T-helper 2 cell treated with Interferon-gamma antibody and Interleukin-4, amounts not matched to agents 5 μg/mL and 100 μg/mL, for 36 hours (primary cell): ENCODE data around the gene IL17REL.

ENCODE experiments used
- DNase-seq: peaks from one replicate; pipeline ENCODE4 v3.0.0; 2021; ENCODE audit warnings: low spot score
- H3K27ac Mint-ChIP-seq: one replicate; pipeline ENCODE4 v1.8.0; 2021; ENCODE audit warnings: mild to moderate bottlenecking, mixed read lengths
- H3K27me3 Mint-ChIP-seq: one replicate; pipeline ENCODE4 v1.8.0; 2021; ENCODE audit warnings: low read depth, mixed read lengths
- H3K36me3 Mint-ChIP-seq: one replicate; pipeline ENCODE4 v1.8.0; 2021; ENCODE audit warnings: low read depth, mixed read lengths
- H3K4me1 Mint-ChIP-seq: one replicate; pipeline ENCODE4 v1.8.0; 2021; ENCODE audit warnings: low read depth, mixed read lengths
- H3K4me3 Mint-ChIP-seq: one replicate; pipeline ENCODE4 v1.8.0; 2022; ENCODE audit warnings: mild to moderate bottlenecking, moderate library complexity, mixed read lengths
- H3K9me3 Mint-ChIP-seq: one replicate; pipeline ENCODE4 v1.8.0; 2021; ENCODE audit warnings: mixed read lengths

Gene IL17REL

DNA sequence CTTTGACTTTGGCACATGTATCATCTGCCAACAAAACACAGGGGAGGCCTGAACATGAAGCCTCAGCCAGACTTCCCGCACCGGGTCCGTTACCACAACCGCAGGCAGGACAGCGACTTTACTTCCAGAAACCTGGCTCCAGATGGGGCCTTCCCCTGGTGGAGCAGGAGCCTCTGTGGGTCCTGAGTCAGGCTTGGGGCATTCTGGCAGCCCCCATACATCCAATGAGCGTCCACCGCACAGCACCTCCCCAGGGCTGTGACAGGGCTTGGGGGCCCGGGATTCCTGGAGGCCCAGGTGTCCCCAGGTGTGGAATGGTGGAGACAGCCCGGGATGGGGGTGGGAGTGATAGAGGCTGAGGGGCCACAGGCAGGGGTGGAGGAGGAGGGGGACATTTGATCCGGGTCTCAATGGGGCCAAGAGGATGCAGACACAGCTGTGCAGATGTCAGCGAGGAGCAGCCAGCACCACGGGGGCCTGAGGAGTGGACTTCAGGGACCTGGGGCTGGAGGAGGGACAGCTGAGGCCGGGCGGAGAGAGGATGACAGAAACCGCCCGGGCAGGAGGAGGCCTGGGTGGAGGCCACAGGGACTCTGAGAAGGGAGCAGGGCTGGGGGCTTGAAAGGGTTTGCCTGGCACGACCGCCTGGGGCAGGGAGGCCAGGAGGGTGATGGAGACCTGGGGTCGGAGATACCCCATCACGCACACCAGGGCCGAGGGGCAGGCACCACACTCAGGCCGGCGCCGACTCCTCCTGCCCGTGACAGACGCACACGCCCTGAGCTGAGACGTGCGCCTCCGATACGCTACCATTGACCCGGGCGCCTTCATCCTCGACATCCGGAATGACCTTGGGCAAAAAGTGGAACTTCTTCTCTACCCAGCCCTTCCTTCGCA lies 37.0 kb upstream of the IL17REL start:
- no peak overlapping the region for H3K4me3 Mint-ChIP-seq
- no peak overlapping the region for H3K27ac Mint-ChIP-seq
- no peaks in the 10 kb centered on the region for H3K36me3 Mint-ChIP-seq
- H3K27me3 Mint-ChIP-seq: no peaks in the 10 kb centered on the region
- DNase-seq: no peak
- H3K4me1 Mint-ChIP-seq: peaks cover 1% of the 10 kb centered on the region
- H3K9me3 Mint-ChIP-seq: peaks cover 11% of the 10 kb centered on the region

- Mint-ChIP-seq H3K27ac (no peak overlapping the region), H3K27me3 (no peaks in the 10 kb centered on the region), H3K36me3 (no peaks in the 10 kb centered on the region), H3K4me1 (peaks cover 5% of the 10 kb centered on the region), H3K4me3 (no peak overlapping the region), H3K9me3 (peaks cover 9% of the 10 kb centered on the region)
- DNase-seq: no peak
Measured at GRCh38 chr22:50048836-50049235, 36.3 kb upstream of the IL17REL start.

GRCh38 chr22:50048061-50048765 lies 35.6 kb upstream of the IL17REL start:
- Mint-ChIP-seq H3K27me3 (no peaks in the 10 kb centered on the region), H3K27ac (no peak overlapping the region), H3K9me3 (peaks cover 5% of the 10 kb centered on the region), H3K36me3 (no peaks in the 10 kb centered on the region), H3K4me3 (no peak overlapping the region), H3K4me1 (peaks cover 5% of the 10 kb centered on the region)
- DNase-seq: no peak

DNA sequence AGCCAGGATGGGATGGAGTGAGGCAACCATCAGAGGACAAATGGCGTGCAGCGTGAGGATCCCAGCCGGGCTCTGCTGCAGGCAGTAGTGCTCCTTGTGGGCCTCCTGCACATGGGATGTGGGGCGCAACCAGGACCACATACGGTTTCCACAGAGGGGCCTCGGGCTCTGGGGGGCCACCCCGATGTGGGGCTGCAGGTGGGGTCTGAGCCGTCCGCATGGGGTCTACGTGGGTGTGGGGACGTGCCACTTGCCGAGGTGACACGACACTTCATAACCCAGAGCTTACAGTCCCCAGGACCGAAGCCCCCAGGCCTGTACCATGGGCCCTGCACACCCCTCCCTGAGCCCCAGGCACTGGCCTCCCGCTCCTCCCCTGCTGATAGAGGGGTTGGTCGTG lies 34.8 kb upstream of the IL17REL start:
- Mint-ChIP-seq H3K4me1 (peaks cover 5% of the 10 kb centered on the region), H3K27me3 (peaks cover 2% of the 10 kb centered on the region), H3K36me3 (no peaks in the 10 kb centered on the region), H3K9me3 (peaks cover 3% of the 10 kb centered on the region), H3K27ac (no peak overlapping the region), H3K4me3 (no peak overlapping the region)
- DNase-seq: no peak

- H3K4me3 Mint-ChIP-seq: no peak overlapping the region
- DNase-seq: no peak
- H3K4me1 Mint-ChIP-seq: peaks cover 5% of the 10 kb centered on the region
- peaks cover 2% of the 10 kb centered on the region for H3K27me3 Mint-ChIP-seq
- no peaks in the 10 kb centered on the region for H3K9me3 Mint-ChIP-seq
- H3K27ac Mint-ChIP-seq: no peak overlapping the region
- H3K36me3 Mint-ChIP-seq: no peaks in the 10 kb centered on the region
Measured at GRCh38 chr22:50046481-50047245, 34.1 kb upstream of the IL17REL start.

GRCh38 chr22:50046019-50046415 lies 33.5 kb upstream of the IL17REL start:
- H3K27me3 Mint-ChIP-seq: peaks cover 2% of the 10 kb centered on the region
- no peak overlapping the region for H3K27ac Mint-ChIP-seq
- H3K36me3 Mint-ChIP-seq: no peaks in the 10 kb centered on the region
- H3K4me3 Mint-ChIP-seq: no peak overlapping the region
- H3K9me3 Mint-ChIP-seq: no peaks in the 10 kb centered on the region
- peaks cover 5% of the 10 kb centered on the region for H3K4me1 Mint-ChIP-seq
- DNase-seq: no peak

DNA sequence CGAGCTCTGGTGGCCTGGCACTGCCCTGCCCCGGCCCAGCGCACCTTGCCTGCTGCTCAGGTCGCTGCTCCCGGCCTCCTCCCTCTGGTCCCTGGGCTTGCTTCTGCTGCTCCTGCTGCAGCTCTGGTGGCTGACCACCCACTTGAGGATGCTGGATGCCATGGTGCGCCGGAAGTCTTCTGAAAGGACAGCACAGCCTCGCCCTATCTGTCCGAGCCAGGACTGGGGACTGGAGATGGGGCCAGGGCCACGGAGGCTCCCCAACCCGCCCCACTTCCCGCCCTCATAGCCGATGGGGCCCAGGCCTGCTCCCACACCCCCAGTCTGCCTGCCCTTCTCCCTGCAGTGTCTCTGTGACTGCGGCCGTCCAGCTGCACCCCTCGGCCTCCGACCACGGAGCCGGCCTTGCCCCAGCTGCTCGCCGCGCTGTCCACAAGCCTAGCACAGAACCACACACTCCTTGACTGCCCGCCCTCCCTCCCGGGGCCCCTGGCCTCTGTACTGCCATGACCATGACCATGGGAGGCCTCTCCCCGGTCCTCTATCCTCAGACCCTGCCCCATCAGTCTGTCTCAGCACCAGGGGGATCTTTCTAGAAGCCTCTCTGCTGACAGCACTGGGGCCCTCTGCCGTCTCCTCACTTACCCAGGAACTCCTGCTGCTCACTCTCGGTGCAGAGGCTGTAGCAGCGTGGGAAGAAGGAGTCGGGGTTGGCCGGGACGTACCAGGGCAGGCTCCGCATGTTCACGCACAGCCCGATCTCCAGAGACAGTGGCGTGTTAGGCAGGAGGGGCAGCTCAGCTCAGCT lies 32.9 kb upstream of the IL17REL start:
- no peak overlapping the region for H3K4me3 Mint-ChIP-seq
- peaks cover 2% of the 10 kb centered on the region for H3K27me3 Mint-ChIP-seq
- H3K36me3 Mint-ChIP-seq: no peaks in the 10 kb centered on the region
- no peaks in the 10 kb centered on the region for H3K9me3 Mint-ChIP-seq
- H3K4me1 Mint-ChIP-seq: peaks cover 5% of the 10 kb centered on the region
- no peak for DNase-seq
- no peak overlapping the region for H3K27ac Mint-ChIP-seq

DNA sequence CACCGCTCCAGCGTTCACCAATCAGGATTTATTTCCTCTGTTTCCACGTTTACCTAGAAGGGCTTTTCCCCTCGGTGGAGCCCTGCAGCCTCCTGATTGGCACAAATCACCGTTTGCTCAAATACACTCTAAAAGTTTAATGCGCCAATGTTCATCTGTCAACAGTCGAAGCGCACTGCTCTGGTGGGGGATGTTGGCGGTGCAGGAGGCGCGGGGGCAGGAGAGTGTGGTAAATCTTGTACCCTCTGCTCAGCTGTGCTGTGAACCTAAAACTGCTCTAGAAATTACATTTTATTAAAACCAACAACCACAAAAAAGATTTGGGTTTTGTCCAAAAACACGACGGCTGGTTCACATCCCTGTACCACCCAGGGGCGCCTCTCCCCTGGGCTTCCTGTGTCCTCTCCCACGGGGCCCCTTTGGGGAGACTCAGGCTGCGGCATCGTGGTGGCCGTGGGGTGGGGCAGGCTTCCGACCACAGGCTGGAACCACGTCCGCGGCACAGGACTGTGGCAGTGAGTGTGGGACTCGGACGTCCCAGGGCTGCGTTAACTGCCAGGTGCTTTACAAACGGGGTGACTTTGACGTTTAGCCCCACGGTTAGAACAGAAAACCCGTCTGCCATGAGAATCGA lies 32.0 kb upstream of the IL17REL start:
- H3K4me3 Mint-ChIP-seq: no peak overlapping the region
- no peak overlapping the region for H3K27ac Mint-ChIP-seq
- H3K36me3 Mint-ChIP-seq: no peaks in the 10 kb centered on the region
- H3K4me1 Mint-ChIP-seq: peaks cover 5% of the 10 kb centered on the region
- H3K9me3 Mint-ChIP-seq: no peaks in the 10 kb centered on the region
- DNase-seq: no peak
- H3K27me3 Mint-ChIP-seq: peaks cover 2% of the 10 kb centered on the region

DNA sequence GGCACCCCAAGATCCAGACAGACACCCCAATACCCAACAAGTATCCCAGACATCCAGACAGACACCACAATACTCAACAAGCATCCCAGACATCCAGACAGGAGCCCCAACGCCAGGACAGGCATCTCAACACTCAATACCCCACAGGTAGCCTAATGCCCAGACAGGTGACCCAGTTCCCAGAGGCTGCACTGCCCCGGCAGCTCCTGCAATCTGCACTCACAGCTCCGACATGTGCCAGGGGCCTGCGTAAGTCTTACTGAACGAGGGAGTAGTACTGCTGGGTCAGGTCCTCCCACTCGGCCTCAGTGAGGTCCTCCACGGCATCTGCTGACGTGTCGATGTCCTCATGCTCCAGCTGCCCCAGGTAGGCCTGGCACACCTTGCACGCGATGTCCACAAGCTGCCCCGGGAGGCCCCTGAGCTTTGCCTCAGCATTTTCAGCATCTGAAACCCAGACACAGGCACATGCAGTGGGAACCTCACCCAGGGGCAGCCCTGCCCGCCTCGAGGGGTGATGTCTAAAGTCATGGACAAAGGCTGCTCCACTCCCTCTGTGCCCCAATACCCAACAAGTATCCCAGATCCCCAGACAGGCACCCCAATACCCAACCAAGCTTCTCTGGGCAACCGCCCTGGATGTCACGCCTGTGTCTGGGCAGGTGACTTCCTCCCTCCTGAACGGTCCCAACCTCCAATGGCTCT lies 28.9 kb upstream of the IL17REL start:
- peaks cover 4% of the 10 kb centered on the region for H3K27me3 Mint-ChIP-seq
- no peak overlapping the region for H3K27ac Mint-ChIP-seq
- no peaks in the 10 kb centered on the region for H3K36me3 Mint-ChIP-seq
- no peaks in the 10 kb centered on the region for H3K9me3 Mint-ChIP-seq
- peaks cover 5% of the 10 kb centered on the region for H3K4me1 Mint-ChIP-seq
- no peak overlapping the region for H3K4me3 Mint-ChIP-seq
- no peak for DNase-seq

- Mint-ChIP-seq H3K4me1 (peaks cover 5% of the 10 kb centered on the region), H3K9me3 (no peaks in the 10 kb centered on the region), H3K36me3 (no peaks in the 10 kb centered on the region), H3K27ac (no peak overlapping the region), H3K4me3 (no peak overlapping the region), H3K27me3 (peaks cover 4% of the 10 kb centered on the region)
- DNase-seq: no peak
Measured at GRCh38 chr22:50040717-50041116, 28.2 kb upstream of the IL17REL start.

DNA sequence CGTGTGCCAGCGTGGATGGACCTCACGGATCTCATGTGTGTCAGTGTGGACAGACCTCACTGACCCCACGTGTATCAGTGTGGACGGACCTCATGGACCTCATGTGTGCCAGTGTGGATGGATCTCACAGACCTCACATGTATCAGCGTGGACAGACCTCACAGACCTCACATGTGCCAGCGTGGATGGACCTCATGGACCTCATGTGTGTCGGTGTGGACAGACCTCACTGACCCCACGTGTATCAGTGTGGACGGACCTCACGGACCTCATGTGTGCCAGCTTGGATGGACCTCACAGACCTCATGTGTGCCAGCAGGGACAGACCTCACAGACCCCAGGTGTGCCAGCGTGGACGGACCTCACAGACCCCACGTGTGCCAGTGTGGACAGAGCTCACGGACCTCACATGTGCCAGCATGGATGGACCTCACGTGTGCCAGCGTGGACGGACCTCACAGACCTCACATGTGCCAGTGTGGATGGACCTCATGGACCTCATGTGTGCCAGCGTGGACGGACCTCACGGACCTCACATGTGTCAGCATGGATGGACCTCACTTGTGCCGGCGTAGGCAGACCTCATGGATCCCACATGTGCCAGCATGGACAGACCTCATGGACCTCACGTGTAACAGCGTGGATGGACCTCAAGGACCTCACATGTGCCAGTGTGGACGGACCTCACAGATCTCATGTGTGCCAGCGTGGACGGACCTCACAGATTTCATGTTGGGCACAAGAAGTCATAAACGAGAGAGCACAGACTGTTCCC lies 27.3 kb upstream of the IL17REL start:
- Mint-ChIP-seq H3K27me3 (peaks cover 4% of the 10 kb centered on the region), H3K36me3 (no peaks in the 10 kb centered on the region), H3K4me3 (no peak overlapping the region), H3K9me3 (no peaks in the 10 kb centered on the region), H3K4me1 (peaks cover 5% of the 10 kb centered on the region), H3K27ac (no peak overlapping the region)
- no peak for DNase-seq
